Measurements from ENCODE around the gene PIK3IP1. TPM values are rescaled to one million over a fixed set of nuclear protein-coding genes. Genes with fewer than 3 reads are reported as not detected.

Gene PIK3IP1
- total RNA-seq, 1 donor from 2014 or later = 4.7 TPM

DNA sequence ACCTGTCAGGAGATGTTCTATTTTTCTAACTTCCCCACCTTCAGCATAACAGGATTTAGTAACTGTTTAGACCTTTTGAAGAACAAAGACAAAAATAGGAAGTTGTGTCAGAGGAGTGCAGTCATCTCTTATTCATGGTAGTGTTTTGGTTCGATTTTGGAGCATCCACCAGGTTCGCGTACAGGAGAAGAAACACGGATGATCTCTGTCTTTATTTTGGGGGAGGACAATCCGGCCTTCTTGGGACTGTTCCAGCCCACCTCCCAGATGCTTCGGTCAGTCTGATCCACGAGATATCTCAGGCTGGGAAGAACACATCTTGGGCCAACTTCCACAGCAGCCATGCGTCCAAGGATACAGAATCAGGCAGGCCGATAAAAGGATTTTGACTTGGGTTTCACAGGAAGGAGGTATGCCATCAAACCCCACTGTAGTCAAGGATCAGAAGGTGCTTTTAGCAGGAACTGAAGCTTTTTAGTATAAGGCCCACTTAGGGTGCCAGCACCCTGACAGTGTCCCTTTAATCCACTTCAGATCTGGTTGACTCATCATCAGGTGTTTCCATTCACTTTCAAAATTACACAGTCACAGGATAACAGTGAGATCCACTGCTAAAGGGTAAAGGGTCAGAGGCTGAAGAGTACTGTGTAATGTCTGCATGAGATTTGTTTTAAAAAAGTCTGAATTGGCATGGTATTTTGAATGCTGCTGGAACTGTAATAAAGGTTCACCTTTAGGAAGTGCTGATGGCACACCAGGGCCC, 37.3 kb upstream of the PIK3IP1 start:
- Mint-ChIP-seq H3K9me3 (no peaks in the 10 kb centered on the region), H3K4me1 (no peaks in the 10 kb centered on the region), H3K27ac (no peak overlapping the region), H3K36me3 (peaks cover 58% of the 10 kb centered on the region), H3K4me3 (no peak overlapping the region), H3K27me3 (ENCODE audit: insufficient read depth, low read depth) (peaks cover 6% of the 10 kb centered on the region)
- no peak overlapping the region for H2AFZ ChIP-seq (replicated peaks)
- H3K4me2 ChIP-seq = no peak overlapping the region
- peaks cover 53% of the 10 kb centered on the region for H4K20me1 ChIP-seq (ENCODE audit: low read depth)
- DNase-seq (ENCODE audit: low spot score) = no peak
- no peaks in the 10 kb centered on the region for H3K9me3 ChIP-seq (ENCODE audit: low read depth)
- no peaks in the 10 kb centered on the region for H3K27me3 ChIP-seq
- H3K27ac ChIP-seq = no peak overlapping the region
- TF ChIP-seq EZH2phosphoT487 (IDR thresholded peaks at IDR 0.05) (no peak), EZH2 (IDR thresholded peaks at IDR 0.05) (no peak)
- TF ChIP-seq, protein P1, sequence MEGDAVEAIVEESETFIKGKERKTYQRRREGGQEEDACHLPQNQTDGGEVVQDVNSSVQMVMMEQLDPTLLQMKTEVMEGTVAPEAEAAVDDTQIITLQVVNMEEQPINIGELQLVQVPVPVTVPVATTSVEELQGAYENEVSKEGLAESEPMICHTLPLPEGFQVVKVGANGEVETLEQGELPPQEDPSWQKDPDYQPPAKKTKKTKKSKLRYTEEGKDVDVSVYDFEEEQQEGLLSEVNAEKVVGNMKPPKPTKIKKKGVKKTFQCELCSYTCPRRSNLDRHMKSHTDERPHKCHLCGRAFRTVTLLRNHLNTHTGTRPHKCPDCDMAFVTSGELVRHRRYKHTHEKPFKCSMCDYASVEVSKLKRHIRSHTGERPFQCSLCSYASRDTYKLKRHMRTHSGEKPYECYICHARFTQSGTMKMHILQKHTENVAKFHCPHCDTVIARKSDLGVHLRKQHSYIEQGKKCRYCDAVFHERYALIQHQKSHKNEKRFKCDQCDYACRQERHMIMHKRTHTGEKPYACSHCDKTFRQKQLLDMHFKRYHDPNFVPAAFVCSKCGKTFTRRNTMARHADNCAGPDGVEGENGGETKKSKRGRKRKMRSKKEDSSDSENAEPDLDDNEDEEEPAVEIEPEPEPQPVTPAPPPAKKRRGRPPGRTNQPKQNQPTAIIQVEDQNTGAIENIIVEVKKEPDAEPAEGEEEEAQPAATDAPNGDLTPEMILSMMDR (IDR thresholded peaks at IDR 0.05) = no peak
- peaks cover 4% of the 10 kb centered on the region for H3K36me3 ChIP-seq
- H3K9ac ChIP-seq = no peak overlapping the region
- peaks cover 3% of the 10 kb centered on the region for H3F3A ChIP-seq (ENCODE audit: low read depth)
- H3K4me3 ChIP-seq = no peak overlapping the region
- H3K79me2 ChIP-seq (ENCODE audit: low read depth) = peaks cover 38% of the 10 kb centered on the region
- H3K4me1 ChIP-seq = peaks cover 7% of the 10 kb centered on the region

DNA sequence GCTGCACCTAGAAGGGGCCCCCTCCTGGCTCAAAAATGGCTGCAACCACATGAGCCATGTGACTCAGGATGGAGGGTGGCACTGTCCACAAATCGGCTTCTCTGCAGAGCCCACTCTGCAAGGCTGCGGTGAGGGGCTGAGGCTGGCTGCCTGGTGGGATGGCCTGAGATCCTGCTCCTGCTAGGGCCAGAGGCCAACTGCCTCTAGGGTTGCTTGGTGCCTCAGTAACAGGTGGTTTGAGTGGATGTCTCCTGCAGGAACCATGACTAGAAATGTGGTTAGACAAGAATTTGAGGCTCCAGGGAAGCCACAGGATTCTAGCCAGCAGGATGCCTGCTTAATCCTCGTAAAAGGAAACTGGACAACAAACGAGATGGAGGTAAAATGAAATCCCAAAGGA, 36.7 kb upstream of the PIK3IP1 start:
- Mint-ChIP-seq H3K9me3 (no peaks in the 10 kb centered on the region), H3K36me3 (peaks cover 56% of the 10 kb centered on the region), H3K27ac (no peak overlapping the region), H3K4me1 (no peaks in the 10 kb centered on the region), H3K27me3 (ENCODE audit: insufficient read depth, low read depth) (peaks cover 6% of the 10 kb centered on the region), H3K4me3 (no peak overlapping the region)
- Histone ChIP-seq H3K4me2 (no peak overlapping the region), H3F3A (ENCODE audit: low read depth) (peaks cover 3% of the 10 kb centered on the region), H3K4me3 (no peak overlapping the region), H3K79me2 (ENCODE audit: low read depth) (peaks cover 35% of the 10 kb centered on the region), H3K27ac (no peak overlapping the region), H4K20me1 (ENCODE audit: low read depth) (peaks cover 53% of the 10 kb centered on the region), H3K9ac (no peak overlapping the region), H3K27me3 (no peaks in the 10 kb centered on the region), H3K4me1 (peaks cover 7% of the 10 kb centered on the region), H3K36me3 (peaks cover 4% of the 10 kb centered on the region), H2AFZ (replicated peaks) (no peak overlapping the region), H3K9me3 (ENCODE audit: low read depth) (no peaks in the 10 kb centered on the region)
- no peak for DNase-seq (ENCODE audit: low spot score)
- TF ChIP-seq EZH2phosphoT487 (IDR thresholded peaks at IDR 0.05) (no peak), EZH2 (IDR thresholded peaks at IDR 0.05) (no peak)
- TF ChIP-seq, protein P1 (IDR thresholded peaks at IDR 0.05) = no peak

DNA sequence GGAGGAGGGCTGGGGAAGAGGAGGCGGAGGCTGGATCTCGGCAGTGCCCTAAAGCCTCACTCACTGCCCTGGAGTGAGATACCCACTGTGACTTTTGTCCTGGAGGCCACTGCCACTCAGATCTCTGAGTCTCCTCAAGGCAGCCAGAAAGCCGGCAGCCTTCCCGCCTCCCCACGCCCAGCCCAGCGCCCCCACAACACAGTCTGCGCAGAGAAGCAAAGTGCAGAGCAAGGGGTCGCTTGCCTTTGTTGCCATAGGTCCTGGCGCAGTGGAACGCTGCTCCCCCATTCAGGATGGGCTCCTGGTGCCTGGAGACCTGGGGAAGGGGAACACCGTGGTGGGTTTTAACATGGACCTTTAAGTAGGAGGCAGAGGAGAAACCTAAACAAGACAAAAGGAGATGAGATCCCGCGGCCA, 36.3 kb upstream of the PIK3IP1 start:
- no peak for DNase-seq (ENCODE audit: low spot score)
- TF ChIP-seq EZH2phosphoT487 (IDR thresholded peaks at IDR 0.05) (no peak), EZH2 (IDR thresholded peaks at IDR 0.05) (no peak)
- TF ChIP-seq, protein P1 (IDR thresholded peaks at IDR 0.05) = no peak
- Histone ChIP-seq H3F3A (ENCODE audit: low read depth) (peaks cover 3% of the 10 kb centered on the region), H3K27me3 (no peaks in the 10 kb centered on the region), H3K27ac (no peak overlapping the region), H3K36me3 (peaks cover 4% of the 10 kb centered on the region), H3K9me3 (ENCODE audit: low read depth) (no peaks in the 10 kb centered on the region), H3K4me3 (no peak overlapping the region), H3K79me2 (ENCODE audit: low read depth) (peaks cover 30% of the 10 kb centered on the region), H3K4me2 (no peak overlapping the region), H2AFZ (replicated peaks) (no peak overlapping the region), H3K4me1 (peaks cover 7% of the 10 kb centered on the region), H4K20me1 (ENCODE audit: low read depth) (peaks cover 49% of the 10 kb centered on the region), H3K9ac (no peak overlapping the region)
- Mint-ChIP-seq H3K4me1 (no peaks in the 10 kb centered on the region), H3K27ac (no peak overlapping the region), H3K9me3 (no peaks in the 10 kb centered on the region), H3K4me3 (no peak overlapping the region), H3K27me3 (ENCODE audit: insufficient read depth, low read depth) (peaks cover 6% of the 10 kb centered on the region), H3K36me3 (peaks cover 52% of the 10 kb centered on the region)
